Activated T-cell treated with anti-CD3 and anti-CD28 coated beads, Interleukin-2, amount 50 U/mL, for 72 hours (primary cell): Measurements from ENCODE around the gene NLGN1. TPM values are rescaled to one million over a fixed set of nuclear protein-coding genes. Genes with fewer than 3 reads are reported as not detected.

Experiments used
- ATAC-seq, 2 donors: fragments of 150-1000 bp; cut with Tn5 transposase; replicated peaks in 1 of 2; 2 replicates each; pipeline ENCODE4 v1.10.0; 2021; ENCODE audit warnings: moderate library complexity in 2 of 2, mild to moderate bottlenecking in 1 of 2
- DNase-seq, 2 donors: peaks; one replicate each; pipeline ENCODE4 v3.0.0; 2021 to 2022; ENCODE audit warnings: mixed read lengths in 1 of 2
- H3K27ac Mint-ChIP-seq: one replicate; pipeline ENCODE4 v1.8.0; 2022; ENCODE audit warnings: mild to moderate bottlenecking, moderate library complexity, mixed read lengths
- H3K27me3 Mint-ChIP-seq: one replicate; pipeline ENCODE4 v1.8.0; 2022; ENCODE audit warnings: low read depth, mixed read lengths
- H3K36me3 Mint-ChIP-seq, 2 donors: one replicate each; pipeline ENCODE4 v1.8.0; 2022; ENCODE audit warnings: mixed read lengths in 2 of 2, mild to moderate bottlenecking in 1 of 2; ENCODE audit not compliant: insufficient read depth in 2 of 2
- H3K4me1 Mint-ChIP-seq: one replicate; pipeline ENCODE4 v1.8.0; 2022; ENCODE audit warnings: low read depth, mixed read lengths
- H3K4me3 Mint-ChIP-seq, 2 donors: one replicate each; pipeline ENCODE4 v1.8.0; 2022; ENCODE audit warnings: mild to moderate bottlenecking in 2 of 2, mixed read lengths in 2 of 2, moderate library complexity in 2 of 2
- H3K9me3 Mint-ChIP-seq, 2 donors: one replicate each; pipeline ENCODE4 v1.8.0; 2022; ENCODE audit warnings: mixed read lengths in 2 of 2
- total RNA-seq, 2 donors: library from RNA; stranded (reverse); gene quantifications; one replicate each; pipeline ENCODE4 v1.2.3, GENCODE V29; 2022

NLGN1 gene
- total RNA-seq, 2 donors from 2014 or later, result not detected

- Mint-ChIP-seq H3K27ac (no peak overlapping the region), H3K36me3 (no peaks in the 10 kb centered on the region), H3K9me3 (peaks cover 0 to 2% of the 10 kb centered on the region in 2 donors), H3K4me3 (no peak overlapping the region), H3K27me3 (no peaks in the 10 kb centered on the region), H3K4me1 (no peaks in the 10 kb centered on the region)
- no peak for ATAC-seq
- DNase-seq, result no peak
Measured at GRCh38 chr3:174268586-174268985, 871.0 kb downstream of the NLGN1 start.

GRCh38 chr3:174270841-174271240 lies 873.3 kb downstream of the NLGN1 start:
- DNase-seq (no peak), ATAC-seq (no peak)
- no peak overlapping the region for H3K4me3 Mint-ChIP-seq
- H3K4me1 Mint-ChIP-seq, result no peaks in the 10 kb centered on the region
- peaks cover 0 to 2% of the 10 kb centered on the region in 2 donors for H3K9me3 Mint-ChIP-seq
- no peak overlapping the region for H3K27ac Mint-ChIP-seq
- H3K27me3 Mint-ChIP-seq, result no peaks in the 10 kb centered on the region
- no peaks in the 10 kb centered on the region for H3K36me3 Mint-ChIP-seq

GRCh38 chr3:174275336-174275735 lies 877.8 kb downstream of the NLGN1 start:
- no peak overlapping the region for H3K27ac Mint-ChIP-seq
- H3K9me3 Mint-ChIP-seq, result peaks cover 0 to 4% of the 10 kb centered on the region in 2 donors
- no peaks in the 10 kb centered on the region for H3K36me3 Mint-ChIP-seq
- H3K4me1 Mint-ChIP-seq, result no peaks in the 10 kb centered on the region
- DNase-seq (no peak), ATAC-seq (no peak)
- no peaks in the 10 kb centered on the region for H3K27me3 Mint-ChIP-seq
- no peak overlapping the region for H3K4me3 Mint-ChIP-seq

- Mint-ChIP-seq H3K4me1 (no peaks in the 10 kb centered on the region), H3K9me3 (peaks cover 0 to 2% of the 10 kb centered on the region in 2 donors)
Measured at GRCh38 chr3:174276826-174277225, 879.3 kb downstream of the NLGN1 start.

GRCh38 chr3:174278094-174278493 lies 880.5 kb downstream of the NLGN1 start:
- Mint-ChIP-seq H3K9me3 (peaks cover 0 to 2% of the 10 kb centered on the region in 2 donors), H3K4me3 (no peak overlapping the region), H3K27me3 (no peaks in the 10 kb centered on the region), H3K36me3 (no peaks in the 10 kb centered on the region), H3K4me1 (no peaks in the 10 kb centered on the region), H3K27ac (no peak overlapping the region)
- DNase-seq (no peak), ATAC-seq (no peak)

More at GRCh38 chr3:174276826-174277225, 879.3 kb downstream of the NLGN1 start:
- DNase-seq (no peak), ATAC-seq (no peak)
- H3K27ac Mint-ChIP-seq, result no peak overlapping the region
- H3K36me3 Mint-ChIP-seq, result no peaks in the 10 kb centered on the region
- H3K4me3 Mint-ChIP-seq, result no peak overlapping the region
- H3K27me3 Mint-ChIP-seq, result no peaks in the 10 kb centered on the region

DNA sequence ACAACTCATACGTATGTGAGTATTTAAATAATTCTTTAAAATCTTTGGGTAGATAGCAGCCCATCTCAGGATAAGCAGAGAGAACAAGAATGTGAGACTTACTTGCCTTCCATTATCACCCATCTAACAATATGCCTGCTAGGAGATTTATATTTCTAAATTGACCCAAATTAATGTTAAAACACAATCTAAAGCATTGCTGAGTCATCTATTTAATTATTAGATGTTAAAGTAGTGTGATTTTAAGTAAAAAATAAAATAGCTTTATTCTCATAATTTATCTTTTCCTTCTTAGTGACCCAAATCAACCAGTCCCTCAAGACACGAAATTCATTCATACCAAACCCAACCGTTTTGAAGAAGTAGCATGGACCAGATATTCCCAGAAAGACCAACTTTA lies 882.6 kb downstream of the NLGN1 start:
- DNase-seq, result no peak
- peaks cover 0 to 2% of the 10 kb centered on the region in 2 donors for H3K9me3 Mint-ChIP-seq
- H3K27ac Mint-ChIP-seq, result no peak overlapping the region
- no peak overlapping the region for H3K4me3 Mint-ChIP-seq
- H3K36me3 Mint-ChIP-seq, result no peaks in the 10 kb centered on the region
- H3K4me1 Mint-ChIP-seq, result no peaks in the 10 kb centered on the region
- no peak for ATAC-seq
- no peaks in the 10 kb centered on the region for H3K27me3 Mint-ChIP-seq

DNA sequence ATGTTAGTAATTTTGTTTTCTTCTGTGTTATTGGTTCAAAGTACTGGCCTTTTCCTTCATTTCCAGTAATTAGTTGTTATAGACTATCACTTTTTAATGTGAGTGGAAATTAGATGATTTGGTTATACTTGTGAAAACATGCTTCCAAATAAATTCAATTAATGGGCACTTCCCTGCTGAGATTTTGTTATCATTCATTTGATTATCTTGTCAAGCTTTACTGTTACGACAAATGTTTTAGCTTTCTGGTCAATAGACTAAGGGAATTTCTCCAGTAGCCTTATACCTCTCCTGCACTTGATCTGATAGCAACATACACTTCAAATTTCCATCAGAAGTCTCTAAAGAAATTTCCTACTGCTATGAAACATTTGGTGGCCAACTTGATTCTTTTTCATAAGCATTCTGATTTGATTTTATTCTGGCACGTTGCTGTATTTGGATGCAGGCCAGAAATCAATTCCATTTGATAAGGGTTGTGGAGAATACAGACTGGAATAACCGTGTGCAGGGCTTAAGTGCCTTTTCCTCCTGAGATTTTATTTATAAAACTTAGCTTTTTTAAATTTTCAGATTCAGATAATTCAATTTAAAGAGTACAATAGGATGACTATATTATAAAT lies 887.8 kb downstream of the NLGN1 start:
- Mint-ChIP-seq H3K4me3 (no peak overlapping the region), H3K36me3 (no peaks in the 10 kb centered on the region), H3K27ac (no peak overlapping the region), H3K9me3 (peaks cover 0 to 1% of the 10 kb centered on the region in 2 donors), H3K4me1 (no peaks in the 10 kb centered on the region), H3K27me3 (no peaks in the 10 kb centered on the region)
- ATAC-seq (no peak), DNase-seq (no peak)

- Mint-ChIP-seq H3K27me3 (no peaks in the 10 kb centered on the region), H3K4me3 (no peak overlapping the region), H3K9me3 (peaks cover 0 to 1% of the 10 kb centered on the region in 2 donors), H3K4me1 (no peaks in the 10 kb centered on the region), H3K27ac (no peak overlapping the region), H3K36me3 (no peaks in the 10 kb centered on the region)
- DNase-seq, result no peak
- no peak for ATAC-seq
Measured at GRCh38 chr3:174287705-174288104, 890.2 kb downstream of the NLGN1 start.

DNA sequence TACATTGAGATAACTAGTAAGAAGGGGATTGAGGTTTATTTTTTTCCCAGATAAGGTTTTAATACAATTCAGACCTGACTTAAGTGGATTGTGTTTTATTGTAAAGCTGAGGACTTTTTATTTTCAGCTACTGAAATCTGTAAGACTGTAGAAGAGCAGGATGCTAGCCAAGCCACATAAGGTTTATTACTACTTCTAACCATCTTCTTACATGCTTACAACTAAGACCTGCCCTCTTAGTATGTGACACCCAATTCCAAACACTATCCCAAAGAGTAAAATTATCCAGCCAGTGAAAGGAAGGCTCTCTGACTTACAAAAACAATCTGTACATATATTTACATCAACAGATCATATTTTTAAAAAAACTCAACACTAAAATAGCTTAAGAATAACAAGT lies 897.1 kb downstream of the NLGN1 start:
- Mint-ChIP-seq H3K4me3 (no peak overlapping the region), H3K27me3 (no peaks in the 10 kb centered on the region), H3K27ac (no peak overlapping the region), H3K36me3 (no peaks in the 10 kb centered on the region), H3K4me1 (no peaks in the 10 kb centered on the region), H3K9me3 (peaks cover 4 to 8% of the 10 kb centered on the region in 2 donors)
- no peak for DNase-seq
- no peak for ATAC-seq

GRCh38 chr3:174295306-174296092 lies 898.0 kb downstream of the NLGN1 start:
- Mint-ChIP-seq H3K36me3 (no peaks in the 10 kb centered on the region), H3K27me3 (no peaks in the 10 kb centered on the region), H3K9me3 (peaks cover 4 to 8% of the 10 kb centered on the region in 2 donors), H3K4me3 (no peak overlapping the region), H3K4me1 (no peaks in the 10 kb centered on the region), H3K27ac (no peak overlapping the region)
- DNase-seq (no peak), ATAC-seq (no peak)

GRCh38 chr3:174302746-174303315 lies 905.3 kb downstream of the NLGN1 start:
- no peak overlapping the region for H3K27ac Mint-ChIP-seq
- peaks cover 5 to 12% of the 10 kb centered on the region in 2 donors for H3K9me3 Mint-ChIP-seq
- DNase-seq (no peak), ATAC-seq (no peak)
- no peaks in the 10 kb centered on the region for H3K4me1 Mint-ChIP-seq
- no peak overlapping the region for H3K4me3 Mint-ChIP-seq
- H3K27me3 Mint-ChIP-seq, result no peaks in the 10 kb centered on the region
- no peaks in the 10 kb centered on the region for H3K36me3 Mint-ChIP-seq

- peaks cover 5 to 12% of the 10 kb centered on the region in 2 donors for H3K9me3 Mint-ChIP-seq
- no peak for DNase-seq
- no peak overlapping the region for H3K27ac Mint-ChIP-seq
- H3K36me3 Mint-ChIP-seq, result no peaks in the 10 kb centered on the region
- H3K4me1 Mint-ChIP-seq, result no peaks in the 10 kb centered on the region
- no peak overlapping the region for H3K4me3 Mint-ChIP-seq
- H3K27me3 Mint-ChIP-seq, result no peaks in the 10 kb centered on the region
- no peak for ATAC-seq
Measured at GRCh38 chr3:174303907-174304560, 906.5 kb downstream of the NLGN1 start.

DNA sequence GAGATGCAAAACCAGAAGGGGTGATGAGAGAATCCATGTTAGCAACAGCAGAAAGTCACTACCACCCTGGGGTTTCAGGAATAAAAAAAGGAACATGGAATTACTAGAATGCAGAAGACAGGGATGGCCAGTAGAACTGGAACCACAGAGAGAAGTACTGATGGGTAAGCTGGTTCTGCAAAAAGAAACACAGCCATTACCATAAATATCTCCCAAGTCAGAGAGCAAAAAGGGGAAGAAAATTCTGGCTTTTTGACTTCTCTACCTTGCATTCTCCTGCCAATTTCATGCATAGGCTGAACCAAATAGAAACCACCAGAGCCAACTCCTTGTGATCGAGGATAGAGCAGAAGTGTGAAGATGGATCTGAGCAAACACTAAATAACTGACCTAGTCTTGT lies 911.2 kb downstream of the NLGN1 start:
- Mint-ChIP-seq H3K9me3 (peaks cover 0 to 6% of the 10 kb centered on the region in 2 donors), H3K27ac (no peak overlapping the region), H3K27me3 (no peaks in the 10 kb centered on the region), H3K36me3 (no peaks in the 10 kb centered on the region), H3K4me3 (no peak overlapping the region), H3K4me1 (no peaks in the 10 kb centered on the region)
- no peak for ATAC-seq
- no peak for DNase-seq
